Tibial artery (tissue), 4 donors: ENCODE data around the gene TINAGL1.

Experiments used
- DNase-seq, 2 donors: peaks; one replicate each; pipeline ENCODE4 v3.0.0-alpha.2; 2019
- H3K27ac ChIP-seq, 2 donors: fragments of 200-600 bp; sonication (generic) in 1 of 2; 1 replicate in 1 of 2; 2 replicates in 1 of 2; pipeline ENCODE4 v1.5.1; 2018 to 2019; ENCODE audit warnings: mild to moderate bottlenecking in 1 of 2
- H3K27me3 ChIP-seq, 2 donors: fragments of 200-600 bp; sonication (generic) in 1 of 2; one replicate each; pipeline versions ENCODE4 v1.5.1 to v1.6.0; 2016 to 2019
- H3K36me3 ChIP-seq, 3 donors: fragments of 200-600 bp; sonication (generic) in 2 of 3; one replicate each; pipeline ENCODE4 v1.5.1; 2016 to 2019; ENCODE audit warnings: mild to moderate bottlenecking in 2 of 3
- H3K4me1 ChIP-seq, 4 donors: fragments of 200-600 bp; sonication (generic) in 2 of 4; 1 replicate in 3 of 4; 2 replicates in 1 of 4; pipeline ENCODE4 v1.5.1; 2016 to 2019
- H3K4me3 ChIP-seq, 2 donors: fragments of 200-600 bp; sonication (generic) in 1 of 2; 1 replicate in 1 of 2; 2 replicates in 1 of 2; pipeline ENCODE4 v1.5.1; 2018 to 2019; ENCODE audit warnings: mild to moderate bottlenecking in 2 of 2
- H3K9me3 ChIP-seq, 3 donors: fragments of 200-600 bp; sonication (generic) in 1 of 3; one replicate each; pipeline ENCODE4 v1.5.1; 2016 to 2019
- CTCF ChIP-seq, 2 experiments: fragments of 200-600 bp in 1 of 2; fragments of 450-650 bp in 1 of 2; IDR thresholded peaks; one replicate each; pipeline ENCODE4 v1.5.1; 2017 to 2019; ENCODE audit warnings: antibody characterized with exemption in 2 of 2, mild to moderate bottlenecking in 1 of 2, moderate library complexity in 1 of 2
- intact Hi-C: fragments of 100-400 bp; cut with DNase I; formaldehyde crosslinking; loops from one replicate; pipeline ENCODE4 v1.15.0; 2023; ENCODE audit warnings: low total_unique reads

Gene TINAGL1

GRCh38 chr1:31579374-31579773 is 3.1 kb downstream of the TINAGL1 start:
- intact Hi-C loops: no loop called here
- Histone ChIP-seq H3K27ac (peak overlapping the region; percentile 87 to 91), H3K4me1 (peaks cover 0 to 72% (median 59%) of the 10 kb centered on the region in 4 donors), H3K36me3 (peaks cover 12 to 19% (median 17%) of the 10 kb centered on the region in 3 donors), H3K27me3 (no peaks in the 10 kb centered on the region), H3K4me3 (peak overlapping the region; percentile 72 to 81), H3K9me3 (no peaks in the 10 kb centered on the region)
- no peak for DNase-seq
- no peak for TF ChIP-seq CTCF (IDR thresholded peaks at IDR 0.05)

DNA sequence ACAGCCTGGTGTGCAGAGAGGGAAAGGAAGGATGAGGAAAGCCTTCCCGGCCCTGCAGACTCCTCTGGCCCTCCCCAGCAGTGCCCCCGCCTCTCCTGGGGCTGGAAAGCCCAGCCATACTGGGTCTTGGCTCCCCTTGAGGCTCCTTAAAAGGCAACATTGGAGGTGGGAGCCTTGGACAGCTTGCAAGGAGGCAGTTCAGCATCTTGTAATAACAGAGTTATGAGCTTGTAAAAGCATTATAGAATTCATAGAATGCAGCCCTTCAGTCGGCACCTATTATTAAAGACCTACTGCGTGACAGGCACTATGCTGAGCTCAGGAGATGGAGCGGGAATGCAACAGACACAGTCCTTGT is 4.2 kb downstream of the TINAGL1 start:
- TF ChIP-seq CTCF (IDR thresholded peaks at IDR 0.05): no peak
- peak in 1 of 2 donors; percentile 93 for DNase-seq
- intact Hi-C loops: no loop called here
- no peaks in the 10 kb centered on the region for H3K27me3 ChIP-seq
- peak overlapping the region; percentile 72 to 81 for H3K4me3 ChIP-seq
- H3K9me3 ChIP-seq: no peaks in the 10 kb centered on the region
- H3K36me3 ChIP-seq: peaks cover 23 to 30% (median 28%) of the 10 kb centered on the region in 3 donors
- peaks cover 0 to 72% (median 62%) of the 10 kb centered on the region in 4 donors for H3K4me1 ChIP-seq
- H3K27ac ChIP-seq: peak overlapping the region; percentile 87 to 91

DNA sequence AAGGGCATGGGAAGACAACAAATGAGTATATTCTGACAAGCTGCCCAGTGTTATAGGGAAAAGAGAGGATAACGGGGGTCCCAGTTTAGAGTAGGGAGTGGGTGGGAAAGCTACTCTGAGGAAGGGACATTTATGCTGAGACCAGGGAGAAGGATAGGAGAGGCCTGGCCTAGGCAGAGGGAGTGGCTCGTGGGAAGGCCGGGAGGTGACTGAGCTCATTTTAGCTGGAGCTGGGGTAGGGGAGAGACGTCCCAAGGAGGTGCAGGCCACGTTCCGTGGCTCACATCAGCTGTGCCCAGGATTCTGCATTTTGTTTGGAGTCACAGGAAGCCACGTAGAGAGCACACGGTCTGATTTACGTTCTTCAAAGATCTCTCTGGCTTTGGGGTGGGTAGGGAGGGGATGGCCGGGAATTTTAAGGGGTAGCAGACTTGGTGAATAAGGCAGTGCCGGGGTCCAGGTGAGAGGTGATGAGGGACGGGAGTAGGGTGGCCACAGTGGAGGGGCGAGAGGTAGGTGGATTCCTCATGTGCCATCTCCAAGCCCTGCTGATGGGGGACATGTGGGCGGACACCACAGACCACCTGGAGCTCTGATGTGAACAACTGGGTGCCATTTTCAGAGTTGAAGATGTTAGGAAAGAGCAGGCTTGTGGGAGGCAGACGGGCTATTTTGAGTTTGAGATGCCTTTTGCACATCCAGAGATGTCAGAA is 4.7 kb downstream of the TINAGL1 start:
- peak overlapping the region; percentile 87 to 91 for H3K27ac ChIP-seq
- no peaks in the 10 kb centered on the region for H3K9me3 ChIP-seq
- no peak for DNase-seq
- TF ChIP-seq CTCF (IDR thresholded peaks at IDR 0.05): no peak
- peak overlapping the region; percentile 72 to 81 for H3K4me3 ChIP-seq
- peaks cover 29 to 36% (median 33%) of the 10 kb centered on the region in 3 donors for H3K36me3 ChIP-seq
- intact Hi-C loops: no loop called here
- H3K4me1 ChIP-seq: peaks cover 0 to 72% (median 62%) of the 10 kb centered on the region in 4 donors
- H3K27me3 ChIP-seq: no peaks in the 10 kb centered on the region

DNA sequence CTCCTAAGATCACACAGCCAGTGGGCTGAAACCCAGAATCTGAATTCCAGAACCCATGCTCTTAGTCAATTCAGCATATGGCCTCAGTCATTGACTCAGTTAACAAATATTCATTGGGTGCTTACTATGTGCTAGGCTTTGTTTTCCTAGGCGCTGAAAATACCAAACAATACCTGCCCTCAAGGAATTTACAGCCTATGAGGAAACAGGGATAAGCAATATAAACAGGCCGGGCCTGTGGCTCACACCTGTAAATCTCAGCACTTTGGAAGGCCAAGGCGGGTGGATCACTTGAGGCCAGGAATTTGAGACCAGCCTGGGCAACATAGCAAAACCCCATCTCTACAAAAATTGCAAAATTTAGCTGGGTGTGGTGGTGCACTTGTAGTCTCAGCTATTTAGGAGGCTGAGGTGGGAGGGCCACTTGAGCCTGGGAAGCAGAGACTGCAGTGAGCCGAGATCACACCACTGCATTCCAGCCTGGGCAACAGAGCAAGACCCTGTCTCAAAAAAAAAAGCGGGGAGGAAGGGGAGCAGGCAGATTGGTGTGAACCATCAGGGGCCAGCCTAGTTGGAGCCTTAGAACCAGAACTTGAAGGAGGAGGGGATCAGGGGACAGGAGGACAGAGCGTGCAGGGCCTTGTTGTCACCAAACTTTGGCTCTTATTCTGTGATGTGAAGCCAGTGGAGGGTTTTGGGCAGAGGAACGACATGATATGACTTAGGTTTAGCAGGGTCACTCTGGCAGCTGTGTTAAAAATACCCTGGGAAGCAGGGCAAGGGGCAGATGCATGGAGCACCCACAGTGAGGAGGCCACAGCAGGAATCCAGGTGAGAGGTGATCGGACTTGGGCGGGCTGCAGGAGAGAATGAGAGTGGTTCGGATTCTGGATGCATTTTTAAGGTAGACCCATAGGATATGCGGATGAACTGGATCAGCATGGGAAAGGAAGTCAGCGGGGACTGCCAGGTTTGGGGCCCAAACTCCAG is 5.8 kb downstream of the TINAGL1 start:
- TF ChIP-seq CTCF (IDR thresholded peaks at IDR 0.05): no peak
- intact Hi-C loops: no loop called here
- Histone ChIP-seq H3K4me3 (peak overlapping the region; percentile 72 to 81), H3K36me3 (peaks cover 35 to 46% (median 44%) of the 10 kb centered on the region in 3 donors), H3K27ac (peak overlapping the region; percentile 87 to 91), H3K27me3 (no peaks in the 10 kb centered on the region), H3K4me1 (peaks cover 0 to 81% (median 71%) of the 10 kb centered on the region in 4 donors), H3K9me3 (no peaks in the 10 kb centered on the region)
- DNase-seq: no peak

DNA sequence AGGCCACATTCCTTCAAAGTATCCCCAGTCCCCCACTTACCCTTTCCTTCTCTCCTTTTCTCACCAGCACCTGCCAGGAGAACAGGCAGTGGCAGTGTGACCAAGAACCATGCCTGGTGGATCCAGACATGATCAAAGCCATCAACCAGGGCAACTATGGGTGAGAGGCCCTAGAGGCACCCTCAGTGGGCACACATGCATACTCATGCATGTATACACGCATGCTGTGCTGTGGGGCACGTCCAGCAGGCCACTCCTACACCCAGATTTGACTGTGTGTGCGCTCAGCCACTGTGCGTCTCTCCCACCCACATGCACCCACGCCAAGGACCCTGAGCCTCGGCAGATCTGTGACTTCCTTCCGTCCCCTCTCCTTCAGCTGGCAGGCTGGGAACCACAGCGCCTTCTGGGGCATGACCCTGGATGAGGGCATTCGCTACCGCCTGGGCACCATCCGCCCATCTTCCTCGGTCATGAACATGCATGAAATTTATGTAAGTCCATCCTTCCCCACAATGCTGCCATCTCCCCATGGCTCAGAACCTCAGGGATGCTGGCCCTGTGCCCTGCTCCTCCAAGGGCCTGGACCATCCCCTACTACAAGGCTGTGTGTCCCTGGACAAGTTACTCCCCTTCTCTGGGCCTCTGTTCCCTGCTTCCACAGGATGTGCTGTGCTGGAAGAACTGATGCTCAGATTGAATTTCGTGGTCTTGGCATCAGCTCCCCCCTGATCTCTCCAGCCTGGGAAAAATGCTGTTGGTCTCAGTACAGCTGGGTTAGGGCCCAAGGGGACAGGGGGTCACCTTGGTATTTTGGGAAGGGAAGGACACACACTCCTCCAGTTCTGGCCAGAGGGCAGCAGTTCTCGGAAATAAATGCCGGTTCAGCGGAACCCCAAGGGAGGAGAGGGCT is 7.0 kb downstream of the TINAGL1 start:
- no peak for TF ChIP-seq CTCF (IDR thresholded peaks at IDR 0.05)
- Histone ChIP-seq H3K4me3 (peak overlapping the region; percentile 27 to 34), H3K27ac (peak overlapping the region; percentile 87 to 91), H3K4me1 (peaks cover 0 to 93% (median 84%) of the 10 kb centered on the region in 4 donors), H3K9me3 (no peaks in the 10 kb centered on the region), H3K36me3 (peaks cover 35 to 50% (median 45%) of the 10 kb centered on the region in 3 donors), H3K27me3 (no peaks in the 10 kb centered on the region)
- peak in 1 of 2 donors; percentile 89 for DNase-seq
- intact Hi-C loops: no loop called here
